ENCODE measurements around the gene SERPINB11.

The SERPINB11 gene

GRCh38 chr18:63686871-63687270 lies 15.9 kb upstream of the SERPINB11 start:
- Histone ChIP-seq H3K27ac (no peak overlapping the region), H3K27me3 (ENCODE audit: insufficient read depth, low read depth, severe bottlenecking) (no peaks in the 10 kb centered on the region), H3K36me3 (no peaks in the 10 kb centered on the region), H3K9me3 (ENCODE audit: severe bottlenecking) (no peaks in the 10 kb centered on the region), H3K4me3 (ENCODE audit: low read depth, low read length) (no peak overlapping the region)
- no peak for TF ChIP-seq CTCF (IDR thresholded peaks at IDR 0.05; ENCODE audit: low read depth, low read length)
- DNase-seq: no peak

- Histone ChIP-seq H3K36me3 (no peaks in the 10 kb centered on the region), H3K27ac (no peak overlapping the region), H3K9me3 (ENCODE audit: severe bottlenecking) (no peaks in the 10 kb centered on the region), H3K4me3 (ENCODE audit: low read depth, low read length) (no peak overlapping the region), H3K27me3 (ENCODE audit: insufficient read depth, low read depth, severe bottlenecking) (no peaks in the 10 kb centered on the region)
- no peak for DNase-seq
- TF ChIP-seq CTCF (IDR thresholded peaks at IDR 0.05; ENCODE audit: low read depth, low read length): no peak
These were observed 13.7 kb upstream of the SERPINB11 start for GRCh38 chr18:63689064-63689463.

GRCh38 chr18:63697097-63697660 lies 5.6 kb upstream of the SERPINB11 start:
- Histone ChIP-seq H3K36me3 (no peaks in the 10 kb centered on the region), H3K4me3 (ENCODE audit: low read depth, low read length) (no peak overlapping the region), H3K27ac (no peak overlapping the region), H3K27me3 (ENCODE audit: insufficient read depth, low read depth, severe bottlenecking) (no peaks in the 10 kb centered on the region), H3K9me3 (ENCODE audit: severe bottlenecking) (no peaks in the 10 kb centered on the region)
- TF ChIP-seq CTCF (IDR thresholded peaks at IDR 0.05; ENCODE audit: low read depth, low read length): no peak
- DNase-seq: no peak

- DNase-seq: no peak
- Histone ChIP-seq H3K27ac (no peak overlapping the region), H3K4me3 (ENCODE audit: low read depth, low read length) (no peak overlapping the region), H3K36me3 (no peaks in the 10 kb centered on the region), H3K9me3 (ENCODE audit: severe bottlenecking) (no peaks in the 10 kb centered on the region), H3K27me3 (ENCODE audit: insufficient read depth, low read depth, severe bottlenecking) (no peaks in the 10 kb centered on the region)
- no peak for TF ChIP-seq CTCF (IDR thresholded peaks at IDR 0.05; ENCODE audit: low read depth, low read length)
These were observed 2.3 kb upstream of the SERPINB11 start for GRCh38 chr18:63700501-63700900.

GRCh38 chr18:63701952-63702351 lies 808 bp upstream of the SERPINB11 start:
- H3K27me3 ChIP-seq (ENCODE audit: insufficient read depth, low read depth, severe bottlenecking): no peaks in the 10 kb centered on the region
- H3K36me3 ChIP-seq: no peaks in the 10 kb centered on the region
- TF ChIP-seq CTCF (IDR thresholded peaks at IDR 0.05; ENCODE audit: low read depth, low read length): no peak
- no peak overlapping the region for H3K4me3 ChIP-seq (ENCODE audit: low read depth, low read length)
- no peak overlapping the region for H3K27ac ChIP-seq
- DNase-seq: no peak
- H3K9me3 ChIP-seq (ENCODE audit: severe bottlenecking): no peaks in the 10 kb centered on the region

- Histone ChIP-seq H3K27ac (no peak overlapping the region), H3K27me3 (ENCODE audit: insufficient read depth, low read depth, severe bottlenecking) (no peaks in the 10 kb centered on the region), H3K36me3 (no peaks in the 10 kb centered on the region), H3K4me3 (ENCODE audit: low read depth, low read length) (no peak overlapping the region), H3K9me3 (ENCODE audit: severe bottlenecking) (no peaks in the 10 kb centered on the region)
- DNase-seq: no peak
- TF ChIP-seq CTCF (IDR thresholded peaks at IDR 0.05; ENCODE audit: low read depth, low read length): no peak
These were observed 2.6 kb downstream of the SERPINB11 start for GRCh38 chr18:63705401-63705800.
